Liver (tissue), 9 donors: ENCODE data around the gene RNF182. TPM values are rescaled to one million over a fixed set of nuclear protein-coding genes. Genes with fewer than 3 reads are reported as not detected.

ENCODE experiments used
- DNase-seq: peaks from one replicate; pipeline ENCODE4 v3.0.0-alpha.2; 2017; ENCODE audit warnings: low spot score
- H3K27ac ChIP-seq, 2 donors: one replicate each; pipeline ENCODE4 v1.7.0; 2013; ENCODE audit warnings: inconsistent platforms in 2 of 2, low read length in 2 of 2, control low read depth in 1 of 2, low read depth in 1 of 2, mild to moderate bottlenecking in 1 of 2
- H3K27me3 ChIP-seq, 4 donors: one replicate each; pipeline versions ENCODE4 v1.6.1 to v1.7.0; 2013; ENCODE audit warnings: low read length in 3 of 4, inconsistent platforms in 1 of 4, mild to moderate bottlenecking in 1 of 4, moderate library complexity in 1 of 4; ENCODE audit not compliant: control insufficient read depth in 4 of 4, insufficient read depth in 4 of 4
- H3K36me3 ChIP-seq, 4 donors: one replicate each; pipeline versions ENCODE4 v1.6.1 to v1.7.0; 2013; ENCODE audit warnings: low read length in 3 of 4, mild to moderate bottlenecking in 3 of 4, low read depth in 1 of 4, moderate library complexity in 1 of 4; ENCODE audit not compliant: control insufficient read depth in 4 of 4, insufficient read depth in 3 of 4
- H3K4me1 ChIP-seq, 4 donors: one replicate each; pipeline versions ENCODE4 v1.6.1 to v1.7.0; 2013; ENCODE audit warnings: low read length in 3 of 4, mild to moderate bottlenecking in 3 of 4, moderate library complexity in 1 of 4; ENCODE audit not compliant: control insufficient read depth in 4 of 4, insufficient read depth in 4 of 4
- H3K4me3 ChIP-seq, 3 donors: one replicate each; pipeline versions ENCODE4 v1.6.1 to v1.7.0; 2013; ENCODE audit warnings: low read length in 3 of 3, control low read depth in 1 of 3, low read depth in 1 of 3, mild to moderate bottlenecking in 1 of 3
- H3K9ac ChIP-seq, 2 donors: one replicate each; pipeline ENCODE4 v1.7.0; 2013; ENCODE audit warnings: low read length in 2 of 2, mild to moderate bottlenecking in 2 of 2, moderate library complexity in 2 of 2, control low read depth in 1 of 2, low read depth in 1 of 2
- H3K9me3 ChIP-seq, 4 donors: one replicate each; pipeline versions ENCODE4 v1.6.1 to v1.7.0; 2013; ENCODE audit warnings: low read length in 3 of 4; ENCODE audit not compliant: control insufficient read depth in 4 of 4
- ATF3 ChIP-seq: IDR thresholded peaks from 2 replicates; pipeline ENCODE4 v1.6.1; 2016; ENCODE audit warnings: antibody characterized with exemption
- CTCF ChIP-seq: fragments of 150-350 bp; IDR thresholded peaks from 2 replicates; pipeline ENCODE4 v1.5.1; 2017; ENCODE audit warnings: improper control_type of control experiment, low read depth, low read length; ENCODE audit not compliant: missing input control
- EGR1 ChIP-seq, 2 donors: IDR thresholded peaks; 2 replicates each; pipeline ENCODE4 v1.6.1; 2016 to 2018; ENCODE audit warnings: antibody characterized with exemption in 2 of 2, low read depth in 2 of 2
- FOXA1 ChIP-seq: IDR thresholded peaks from 2 replicates; pipeline ENCODE4 v1.6.1; 2016; ENCODE audit warnings: antibody characterized with exemption
- FOXA2 ChIP-seq: IDR thresholded peaks from 2 replicates; pipeline ENCODE4 v1.6.1; 2016; ENCODE audit warnings: antibody characterized with exemption
- GABPA ChIP-seq, 2 donors: IDR thresholded peaks in 1 of 2; conservative IDR thresholded peaks in 1 of 2; 2 replicates each; pipeline ENCODE4 v1.6.1; 2016; ENCODE audit warnings: antibody characterized with exemption in 2 of 2, mild to moderate bottlenecking in 1 of 2, moderate library complexity in 1 of 2
- HNF4A ChIP-seq, 2 donors: conservative IDR thresholded peaks; 2 replicates each; pipeline ENCODE4 v1.6.1; 2016; ENCODE audit warnings: antibody characterized with exemption in 2 of 2, mild to moderate bottlenecking in 2 of 2
- HNF4G ChIP-seq: IDR thresholded peaks from 2 replicates; pipeline ENCODE4 v1.6.1; 2016; ENCODE audit warnings: antibody characterized with exemption
- JUND ChIP-seq, 2 donors: IDR thresholded peaks; 2 replicates each; pipeline ENCODE4 v1.6.1; 2016; ENCODE audit warnings: antibody characterized with exemption in 2 of 2
- MAX ChIP-seq: IDR thresholded peaks from 2 replicates; pipeline ENCODE4 v1.6.1; 2016; ENCODE audit warnings: antibody characterized with exemption
- NR2F2 ChIP-seq: IDR thresholded peaks from 2 replicates; pipeline ENCODE4 v1.6.1; 2016; ENCODE audit warnings: antibody characterized with exemption
- RAD21 ChIP-seq, 2 donors: IDR thresholded peaks; 2 replicates each; pipeline ENCODE4 v1.6.1; 2016; ENCODE audit warnings: antibody characterized with exemption in 2 of 2, mild to moderate bottlenecking in 2 of 2
- REST ChIP-seq: IDR thresholded peaks from 2 replicates; pipeline ENCODE4 v1.6.1; 2016; ENCODE audit warnings: antibody characterized with exemption, mild to moderate bottlenecking
- RXRA ChIP-seq, 2 donors: IDR thresholded peaks; 2 replicates each; pipeline ENCODE4 v1.6.1; 2017 to 2018; ENCODE audit warnings: antibody characterized with exemption in 2 of 2, mild to moderate bottlenecking in 1 of 2
- SP1 ChIP-seq: IDR thresholded peaks from 2 replicates; pipeline ENCODE4 v1.6.1; 2018; ENCODE audit warnings: antibody characterized with exemption, mild to moderate bottlenecking
- TAF1 ChIP-seq: conservative IDR thresholded peaks from 2 replicates; pipeline ENCODE4 v1.6.1; 2016; ENCODE audit warnings: antibody characterized with exemption, mild to moderate bottlenecking
- YY1 ChIP-seq: IDR thresholded peaks from 2 replicates; pipeline ENCODE4 v1.6.1; 2016; ENCODE audit warnings: antibody characterized with exemption, mild to moderate bottlenecking
- ZBTB33 ChIP-seq: IDR thresholded peaks from 2 replicates; pipeline ENCODE4 v1.6.1; 2016; ENCODE audit warnings: antibody characterized with exemption
- WGBS: extraction: QIAGEN DNeasy Blood & Tissue Kit; methylation state at CpG from one replicate; pipeline ENCODE4 v1.1.7; 2013; 5-methylcytosine and 5-hydroxymethylcytosine counted together
- polyA plus RNA-seq, 2 donors: library from polyadenylated mRNA; stranded (reverse) in 1 of 2; unstranded in 1 of 2; fragments of 200-250 nt in 1 of 2; fragments of >200 nt in 1 of 2; fragmentation: Nextera tagmentation in 1 of 2; extraction: Ambion mirVana in 1 of 2; gene quantifications; one replicate each; pipeline versions ENCODE4 v1.2.1 to v1.2.3, GENCODE V29; 2013 to 2015
- total RNA-seq, 2 donors: library from RNA; depleted of rRNA; stranded (reverse); fragments of >200 nt; gene quantifications; one replicate each; pipeline ENCODE4 v1.2.3, GENCODE V29; 2014
- donor health status: healthy.
- donor health status: healthy.
- donor health status: healthy.
- donor health status: healthy.
- donor health status: healthy.

RNF182 gene
- total and polyA plus RNA-seq, 4 donors, result 1.4 TPM; not detected in 3

GRCh38 chr6:14008809-14009208 is 84.1 kb downstream of the RNF182 start:
- Histone ChIP-seq H3K36me3 (no peaks in the 10 kb centered on the region), H3K9me3 (peaks cover 0 to 4% (median 0%) of the 10 kb centered on the region in 4 donors), H3K27me3 (no peaks in the 10 kb centered on the region), H3K4me3 (no peak overlapping the region), H3K9ac (no peak overlapping the region), H3K27ac (no peak overlapping the region), H3K4me1 (no peaks in the 10 kb centered on the region)
- 81% methylated on average over 5 of the region's 5 CpGs for WGBS
- no peak for TF ChIP-seq SP1
- no peak for TF ChIP-seq EGR1 (IDR thresholded peaks at IDR 0.05; ENCODE audit: low read depth in 2 of 2)
- no peak for TF ChIP-seq YY1
- no peak for TF ChIP-seq RXRA (IDR thresholded peaks at IDR 0.05)
- no peak for TF ChIP-seq MAX
- TF ChIP-seq REST, result no peak
- no peak for TF ChIP-seq RAD21 (IDR thresholded peaks at IDR 0.05)
- TF ChIP-seq HNF4A (conservative IDR thresholded peaks at IDR 0.05), result no peak
- TF ChIP-seq ATF3, result no peak
- no peak for TF ChIP-seq GABPA (IDR thresholded peaks at IDR 0.05 in 1 of 2, conservative IDR thresholded peaks at IDR 0.05 in 1 of 2)
- no peak for TF ChIP-seq ZBTB33
- no peak for TF ChIP-seq NR2F2
- TF ChIP-seq FOXA1, result no peak
- no peak for TF ChIP-seq HNF4G
- TF ChIP-seq JUND (IDR thresholded peaks at IDR 0.05), result no peak
- TF ChIP-seq FOXA2, result no peak
- no peak for DNase-seq

- WGBS, result 66% methylated on average over 3 of the region's 3 CpGs
- Histone ChIP-seq H3K9me3 (peaks cover 0 to 4% (median 0%) of the 10 kb centered on the region in 4 donors), H3K4me1 (no peaks in the 10 kb centered on the region), H3K27me3 (no peaks in the 10 kb centered on the region), H3K4me3 (no peak overlapping the region), H3K27ac (no peak overlapping the region), H3K36me3 (no peaks in the 10 kb centered on the region), H3K9ac (no peak overlapping the region)
- TF ChIP-seq SP1 (no peak), RXRA (IDR thresholded peaks at IDR 0.05) (no peak), JUND (IDR thresholded peaks at IDR 0.05) (no peak), CTCF (no peak), FOXA2 (no peak), REST (no peak), TAF1 (no peak), ZBTB33 (no peak), FOXA1 (no peak), YY1 (no peak), RAD21 (IDR thresholded peaks at IDR 0.05) (no peak), HNF4G (no peak), NR2F2 (no peak), EGR1 (IDR thresholded peaks at IDR 0.05; ENCODE audit: low read depth in 2 of 2) (no peak)
- no peak for DNase-seq
These were observed 84.7 kb downstream of the RNF182 start for GRCh38 chr6:14009431-14009830.
